ENCODE results near the gene AMTN.

AMTN gene

GRCh38 chr4:70564033-70564432, 45.7 kb downstream of the AMTN start:
- DNase-seq: no peak

GRCh38 chr4:70570796-70571195, 52.4 kb downstream of the AMTN start:
- no peak for DNase-seq

GRCh38 chr4:70571772-70572171, 53.4 kb downstream of the AMTN start:
- no peak for DNase-seq

- no peak for DNase-seq
These were observed 57.6 kb downstream of the AMTN start for GRCh38 chr4:70575964-70576363.

- DNase-seq: no peak
These were observed 59.0 kb downstream of the AMTN start for GRCh38 chr4:70577220-70577927.

- no peak for DNase-seq
These were observed 63.6 kb downstream of the AMTN start for GRCh38 chr4:70581980-70582379.
